ENCODE data around the gene CCDC91.

CCDC91 gene

DNA sequence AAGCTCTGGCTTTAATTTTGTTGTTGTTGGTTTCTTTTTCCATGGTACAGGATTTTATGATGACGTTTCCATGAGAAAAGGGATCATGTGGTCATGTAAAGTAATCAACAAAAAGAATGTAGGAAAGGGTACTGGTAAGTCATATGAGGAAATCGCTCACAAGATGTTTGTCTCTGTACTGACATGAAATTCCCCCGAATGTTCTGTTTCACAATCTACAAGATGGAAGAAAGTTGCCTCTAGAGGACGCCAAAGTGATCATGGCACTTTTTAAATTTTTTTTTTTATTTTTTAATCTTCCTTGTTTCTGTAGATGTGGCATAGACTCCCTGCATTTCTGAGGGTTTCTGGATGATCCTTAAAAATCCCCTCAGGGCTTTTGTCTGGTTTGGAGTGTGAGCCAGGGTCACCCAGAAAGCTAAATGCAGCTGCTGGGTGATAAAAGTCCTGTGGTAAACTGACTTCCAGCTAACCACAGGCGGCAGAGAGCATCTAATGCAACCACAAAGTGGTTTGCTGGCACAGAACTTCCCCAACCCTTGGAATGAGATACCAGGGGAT is 393.5 kb downstream of the CCDC91 start:
- DNase-seq (ENCODE audit: low spot score) = peak; percentile 65

DNA sequence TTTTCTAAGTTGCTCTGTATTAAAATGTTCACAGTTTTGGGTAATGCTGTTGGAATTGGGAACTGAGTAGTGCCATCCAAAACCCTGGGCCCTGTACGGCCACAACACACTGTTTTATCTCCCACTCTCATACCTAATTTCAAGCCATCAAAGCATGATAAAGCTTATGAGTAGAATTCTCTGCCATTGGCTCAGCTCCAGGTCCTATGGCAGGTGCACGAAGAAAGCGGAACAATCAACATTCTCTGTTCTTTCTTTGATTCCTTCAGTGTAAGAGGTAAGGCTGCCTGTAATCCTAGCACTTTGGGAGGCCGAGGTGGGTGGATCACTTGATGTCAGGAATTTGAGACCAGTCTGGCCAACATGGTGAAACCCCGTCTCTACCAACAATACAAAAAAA is 394.9 kb downstream of the CCDC91 start:
- no peak for DNase-seq (ENCODE audit: low spot score)

DNA sequence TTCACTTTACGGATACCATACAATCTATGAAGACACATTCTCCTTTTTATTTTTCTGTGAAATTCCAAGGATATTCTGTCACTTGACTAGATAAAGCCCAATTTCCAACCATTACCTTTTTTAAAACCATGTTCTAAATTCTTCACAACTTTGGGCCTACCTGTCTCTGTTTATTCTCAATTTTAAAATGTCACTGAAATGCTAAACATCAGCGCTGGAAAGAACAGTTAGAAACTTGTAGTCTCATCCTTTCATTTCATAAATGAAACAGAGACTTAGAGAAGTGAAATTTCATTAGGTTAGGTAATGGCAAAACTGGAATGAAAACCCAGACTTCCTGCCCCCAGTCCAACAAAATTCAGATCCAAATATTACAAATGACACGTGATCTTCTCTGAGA is 396.2 kb downstream of the CCDC91 start:
- no peak for DNase-seq (ENCODE audit: low spot score)

DNA sequence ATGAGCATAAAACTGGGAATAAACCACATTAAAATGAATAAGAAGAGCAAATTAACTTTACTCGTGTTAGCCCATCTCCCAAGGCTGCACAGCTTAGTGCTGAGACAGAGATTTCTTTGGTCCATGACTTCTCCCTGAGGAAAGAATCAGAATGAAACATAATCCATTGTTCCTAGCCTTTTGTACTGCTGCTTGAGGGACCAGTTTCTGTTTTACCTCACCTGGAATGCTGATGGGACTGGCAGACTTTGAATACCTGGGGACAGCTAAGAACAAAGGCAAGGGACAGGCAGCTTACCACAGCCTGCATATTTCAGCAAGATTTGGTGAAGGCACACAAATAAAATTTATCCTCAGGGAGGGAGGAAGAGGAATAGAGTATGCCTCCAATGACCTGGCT is 401.6 kb downstream of the CCDC91 start:
- no peak for DNase-seq (ENCODE audit: low spot score)

All from AG08395 (cell line).